ENCODE data around the gene PHLDB3.
"Not testable (repeated sequence)": the region's sequence is repeated elsewhere in the genome, so short reads cannot be mapped to it uniquely, and the experiment has no call there.

PHLDB3 gene

GRCh38 chr19:43524922-43525835, 20.6 kb upstream of the PHLDB3 start:
- Histone ChIP-seq H4K20me1 (ENCODE audit: low read depth, low read length) (no peaks in the 10 kb centered on the region), H3K4me2 (ENCODE audit: low read depth, low read length, poor library complexity, severe bottlenecking) (peak overlapping the region; percentile 78), H3K4me3 (ENCODE audit: insufficient read depth, low read length, poor library complexity, severe bottlenecking) (no peak overlapping the region), H3K9ac (ENCODE audit: low read length) (no peak overlapping the region), H3K79me2 (ENCODE audit: insufficient read depth, low read length) (no peaks in the 10 kb centered on the region), H2AFZ (ENCODE audit: low read depth, low read length, severe bottlenecking) (no peak overlapping the region), H3K27ac (ENCODE audit: low read depth, low read length) (no peak overlapping the region), H3F3A (ENCODE audit: insufficient read depth) (peaks cover 4% of the 10 kb centered on the region; the same call in 1 of the 2 replicates), H3K36me3 (ENCODE audit: low read length) (no peaks in the 10 kb centered on the region), H3K27me3 (ENCODE audit: low read length) (no peaks in the 10 kb centered on the region), H3K9me2 (replicated peaks; ENCODE audit: insufficient read depth, low read length) (no peaks in the 10 kb centered on the region), H3K9me3 (ENCODE audit: insufficient read depth, low read length) (no peaks in the 10 kb centered on the region)
- TF ChIP-seq CTCF (IDR thresholded peaks at IDR 0.05; ENCODE audit: insufficient read depth, low read length, poor library complexity, severe bottlenecking) (no peak), EZH2phosphoT487 (conservative IDR thresholded peaks at IDR 0.05; ENCODE audit: low read length) (no peak)

DNA sequence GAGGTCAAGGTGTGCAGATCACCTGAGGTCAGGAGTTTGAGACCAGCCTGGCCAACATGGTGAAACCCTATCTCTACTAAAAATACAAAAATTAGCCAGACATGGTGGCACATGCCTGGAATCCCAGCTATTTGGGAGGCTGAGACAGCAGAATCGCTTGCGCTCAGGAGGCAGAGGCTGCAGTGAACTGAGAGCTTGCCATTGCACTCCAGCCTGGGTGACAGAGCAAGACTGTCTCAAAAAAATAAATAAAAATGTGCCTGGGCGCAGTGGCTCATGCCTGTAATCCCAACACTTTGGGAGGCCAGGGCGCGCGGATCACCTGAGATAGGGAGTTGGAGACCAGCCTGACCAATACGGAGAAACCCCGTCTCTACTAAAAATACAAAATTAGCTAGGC, 19.1 kb upstream of the PHLDB3 start:
- H3K9me2 ChIP-seq (replicated peaks; ENCODE audit: insufficient read depth, low read length); H4K20me1 ChIP-seq (ENCODE audit: low read depth, low read length); H3K79me2 ChIP-seq (ENCODE audit: insufficient read depth, low read length); H3K36me3 ChIP-seq (ENCODE audit: low read length); H3K4me3 ChIP-seq (ENCODE audit: insufficient read depth, low read length, poor library complexity, severe bottlenecking); H2AFZ ChIP-seq (ENCODE audit: low read depth, low read length, severe bottlenecking); H3K9me3 ChIP-seq (ENCODE audit: insufficient read depth, low read length); H3K27me3 ChIP-seq (ENCODE audit: low read length); H3K27ac ChIP-seq (ENCODE audit: low read depth, low read length); H3K4me2 ChIP-seq (ENCODE audit: low read depth, low read length, poor library complexity, severe bottlenecking); H3K9ac ChIP-seq (ENCODE audit: low read length); H3F3A ChIP-seq (ENCODE audit: insufficient read depth): not testable (repeated sequence)

DNA sequence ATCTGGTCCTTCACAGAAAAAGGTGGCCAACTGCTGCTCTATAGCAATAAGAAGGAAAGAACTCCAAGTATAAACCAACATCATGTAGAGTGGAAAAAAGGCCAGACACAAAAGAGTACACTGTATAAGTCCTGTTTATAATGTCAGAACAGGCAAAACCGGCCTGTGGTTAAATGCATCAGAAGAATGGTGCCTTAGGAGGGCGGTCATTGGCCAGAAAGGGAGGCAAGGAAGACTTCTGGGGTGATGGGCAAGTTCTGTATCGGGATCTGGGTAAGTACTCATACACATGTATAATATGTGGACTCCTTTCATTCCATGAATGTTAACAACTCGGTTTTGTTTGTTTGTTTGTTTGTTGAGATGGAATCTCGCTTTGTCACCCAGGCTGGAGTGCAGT, 18.4 kb upstream of the PHLDB3 start:
- no peaks in the 10 kb centered on the region for H4K20me1 ChIP-seq (ENCODE audit: low read depth, low read length)
- H3K4me3 ChIP-seq (ENCODE audit: insufficient read depth, low read length, poor library complexity, severe bottlenecking), result no peak overlapping the region
- H3K4me2 ChIP-seq (ENCODE audit: low read depth, low read length, poor library complexity, severe bottlenecking), result no peak overlapping the region
- H2AFZ ChIP-seq (ENCODE audit: low read depth, low read length, severe bottlenecking), result no peak overlapping the region
- H3K27me3 ChIP-seq (ENCODE audit: low read length), result no peaks in the 10 kb centered on the region
- TF ChIP-seq CTCF (IDR thresholded peaks at IDR 0.05; ENCODE audit: insufficient read depth, low read length, poor library complexity, severe bottlenecking) (no peak), EZH2phosphoT487 (conservative IDR thresholded peaks at IDR 0.05; ENCODE audit: low read length) (no peak)
- H3K79me2 ChIP-seq (ENCODE audit: insufficient read depth, low read length), result no peaks in the 10 kb centered on the region
- H3K9ac ChIP-seq (ENCODE audit: low read length), result no peak overlapping the region
- H3K27ac ChIP-seq (ENCODE audit: low read depth, low read length), result no peak overlapping the region
- no peaks in the 10 kb centered on the region for H3F3A ChIP-seq (ENCODE audit: insufficient read depth)
- no peaks in the 10 kb centered on the region for H3K36me3 ChIP-seq (ENCODE audit: low read length)
- no peaks in the 10 kb centered on the region for H3K9me3 ChIP-seq (ENCODE audit: insufficient read depth, low read length)
- no peaks in the 10 kb centered on the region for H3K9me2 ChIP-seq (replicated peaks; ENCODE audit: insufficient read depth, low read length)

DNA sequence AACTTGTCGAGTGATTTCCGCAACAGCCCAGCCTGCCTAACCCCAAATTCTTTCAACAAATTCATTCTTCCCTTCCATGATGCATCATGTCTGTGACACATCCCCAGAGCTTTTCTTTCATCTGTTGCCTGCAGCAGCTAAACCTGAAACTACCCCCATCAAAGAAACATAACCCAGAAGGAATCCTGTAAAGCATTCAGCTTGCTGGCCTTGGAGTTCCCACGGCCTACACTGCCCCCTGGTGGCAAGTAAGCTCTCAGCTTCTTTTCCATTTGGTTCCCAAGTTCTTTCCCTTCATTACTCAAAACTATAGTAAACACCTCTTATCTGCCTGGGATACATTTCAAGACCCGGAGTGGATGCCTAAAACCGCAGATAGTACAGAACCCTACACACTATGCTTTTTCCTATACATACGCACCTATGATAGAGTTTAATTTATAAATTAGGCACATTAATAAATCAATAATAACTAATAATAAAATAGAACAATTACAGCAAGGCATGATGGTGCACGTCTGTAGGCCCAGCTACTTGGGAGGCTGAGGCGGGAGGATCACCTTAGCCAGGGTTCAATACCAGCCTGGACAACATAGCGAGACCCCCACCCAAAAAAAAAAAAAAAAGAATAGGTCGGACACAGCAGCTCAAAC, 15.0 kb upstream of the PHLDB3 start:
- Histone ChIP-seq H2AFZ (ENCODE audit: low read depth, low read length, severe bottlenecking) (no peak overlapping the region), H3F3A (ENCODE audit: insufficient read depth) (no peaks in the 10 kb centered on the region), H3K9me3 (ENCODE audit: insufficient read depth, low read length) (no peaks in the 10 kb centered on the region), H3K36me3 (ENCODE audit: low read length) (no peaks in the 10 kb centered on the region), H3K9me2 (replicated peaks; ENCODE audit: insufficient read depth, low read length) (no peaks in the 10 kb centered on the region), H3K79me2 (ENCODE audit: insufficient read depth, low read length) (no peaks in the 10 kb centered on the region), H3K27me3 (ENCODE audit: low read length) (no peaks in the 10 kb centered on the region), H3K27ac (ENCODE audit: low read depth, low read length) (no peak overlapping the region), H3K9ac (ENCODE audit: low read length) (no peak overlapping the region), H4K20me1 (ENCODE audit: low read depth, low read length) (no peaks in the 10 kb centered on the region), H3K4me2 (ENCODE audit: low read depth, low read length, poor library complexity, severe bottlenecking) (no peak overlapping the region), H3K4me3 (ENCODE audit: insufficient read depth, low read length, poor library complexity, severe bottlenecking) (no peak overlapping the region)
- TF ChIP-seq CTCF (IDR thresholded peaks at IDR 0.05; ENCODE audit: insufficient read depth, low read length, poor library complexity, severe bottlenecking), result peak; percentile 88
- TF ChIP-seq EZH2phosphoT487 (conservative IDR thresholded peaks at IDR 0.05; ENCODE audit: low read length), result no peak
